CD1c-positive myeloid dendritic cell (primary cell): ENCODE data around the gene IRAK2.

Source experiments
- DNase-seq: peaks from one replicate; pipeline ENCODE4 v3.0.0-alpha.2; 2016; ENCODE audit errors: extremely low spot score

The IRAK2 gene

DNA sequence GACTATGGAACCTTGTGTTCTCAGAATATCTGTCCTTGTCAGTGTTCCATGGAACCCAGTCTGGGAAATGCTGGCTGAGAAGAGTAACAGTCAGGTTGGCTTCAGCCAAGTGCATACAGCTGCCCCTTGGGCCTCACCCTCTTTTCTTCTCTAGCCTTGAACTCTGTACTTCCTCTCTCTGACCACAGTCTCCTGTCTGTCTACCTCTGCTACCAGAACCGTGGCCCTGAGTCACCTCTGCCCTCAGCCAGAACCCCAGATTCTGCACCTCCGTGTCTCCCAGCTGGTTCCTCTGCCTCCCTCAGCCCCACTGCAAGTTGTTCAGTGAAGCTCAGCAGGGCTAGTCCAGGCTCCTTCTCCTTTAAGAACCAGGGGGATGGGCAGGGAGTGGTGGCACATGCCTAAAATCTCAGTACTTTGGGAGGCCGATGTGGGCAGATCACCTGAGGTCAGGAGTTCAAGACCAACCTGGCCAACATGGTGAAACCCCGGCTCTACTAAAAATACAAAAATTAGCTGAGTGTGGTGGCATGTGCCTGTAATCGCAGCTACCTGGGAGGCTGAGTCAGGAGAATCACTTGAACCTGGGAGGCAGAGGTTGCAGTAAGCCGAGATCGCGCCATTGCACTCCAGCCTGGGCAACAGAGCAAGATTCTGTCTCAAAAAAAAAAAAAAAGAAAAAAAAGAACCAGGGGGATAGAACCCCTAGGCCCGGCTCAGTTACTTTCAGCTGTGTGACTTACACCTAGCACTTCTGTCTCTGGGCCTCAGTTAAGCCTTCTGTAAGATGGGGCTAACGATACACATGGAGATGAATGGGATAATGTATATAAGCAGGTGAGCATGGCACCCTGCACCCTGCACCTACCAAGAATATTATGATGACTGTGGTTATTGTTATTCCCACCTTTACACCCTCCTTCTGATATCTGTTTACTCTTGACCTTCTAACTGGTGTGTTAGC is 59.2 kb downstream of the IRAK2 start:
- peak; percentile 36 for DNase-seq

DNA sequence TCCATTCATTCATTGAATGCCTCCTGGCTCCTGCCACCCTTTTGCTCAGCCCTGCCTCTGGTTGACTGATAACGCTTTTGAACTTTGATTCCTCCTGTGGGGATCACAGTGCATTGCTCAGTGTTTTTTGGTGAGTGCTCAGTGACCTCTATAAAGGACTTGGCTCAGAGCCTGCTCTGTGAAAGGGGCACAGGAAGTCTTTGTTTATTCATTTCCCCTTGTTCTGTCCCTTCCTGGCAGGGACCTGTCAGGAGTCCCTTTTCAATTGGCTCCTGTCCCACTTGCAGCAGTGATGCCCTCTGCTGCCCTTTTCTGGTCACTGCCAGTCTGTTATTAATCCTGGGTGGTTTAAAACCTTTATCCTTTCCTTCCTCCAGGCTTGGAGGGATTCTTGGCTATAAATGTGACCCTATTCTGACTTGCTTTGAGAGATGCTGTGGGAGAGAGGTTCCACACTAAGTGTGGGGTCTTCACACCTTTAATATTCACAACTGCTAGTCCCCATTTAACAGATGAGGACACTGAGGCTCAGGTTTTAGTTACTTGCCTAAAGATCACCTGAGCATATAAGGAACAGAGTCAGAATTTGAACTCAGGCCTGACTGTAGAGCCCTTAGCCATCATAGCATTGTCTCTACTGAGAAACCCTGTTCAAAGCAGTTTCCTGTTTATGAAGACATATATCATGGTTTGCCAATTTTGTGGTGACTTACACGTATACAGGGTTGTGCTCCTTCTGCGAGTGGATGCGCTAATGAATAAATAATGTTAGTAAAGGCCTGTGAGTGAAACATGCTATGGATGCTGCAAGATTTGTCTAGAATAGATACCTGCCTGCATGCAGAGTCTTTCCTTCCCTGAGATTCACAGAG is 60.3 kb downstream of the IRAK2 start:
- peak; percentile 86 for DNase-seq

DNA sequence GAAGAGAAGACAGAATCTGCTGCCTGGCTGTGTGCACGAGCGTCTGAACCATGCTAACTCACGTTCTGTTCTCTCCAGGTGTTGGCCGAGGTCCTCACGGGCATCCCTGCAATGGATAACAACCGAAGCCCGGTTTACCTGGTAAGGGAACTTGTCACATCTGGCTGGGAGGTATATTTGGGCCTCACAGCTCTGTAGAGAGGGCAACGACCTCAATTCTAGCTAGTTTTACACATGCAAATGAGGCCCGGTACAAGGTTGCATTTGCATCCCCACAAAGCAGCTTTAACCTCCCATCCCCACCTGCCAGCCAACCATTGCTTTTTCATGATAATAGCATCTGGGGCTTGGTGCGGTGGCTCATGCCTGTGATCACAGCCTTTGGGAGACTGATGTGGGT is 61.6 kb downstream of the IRAK2 start:
- DNase-seq: no peak

DNA sequence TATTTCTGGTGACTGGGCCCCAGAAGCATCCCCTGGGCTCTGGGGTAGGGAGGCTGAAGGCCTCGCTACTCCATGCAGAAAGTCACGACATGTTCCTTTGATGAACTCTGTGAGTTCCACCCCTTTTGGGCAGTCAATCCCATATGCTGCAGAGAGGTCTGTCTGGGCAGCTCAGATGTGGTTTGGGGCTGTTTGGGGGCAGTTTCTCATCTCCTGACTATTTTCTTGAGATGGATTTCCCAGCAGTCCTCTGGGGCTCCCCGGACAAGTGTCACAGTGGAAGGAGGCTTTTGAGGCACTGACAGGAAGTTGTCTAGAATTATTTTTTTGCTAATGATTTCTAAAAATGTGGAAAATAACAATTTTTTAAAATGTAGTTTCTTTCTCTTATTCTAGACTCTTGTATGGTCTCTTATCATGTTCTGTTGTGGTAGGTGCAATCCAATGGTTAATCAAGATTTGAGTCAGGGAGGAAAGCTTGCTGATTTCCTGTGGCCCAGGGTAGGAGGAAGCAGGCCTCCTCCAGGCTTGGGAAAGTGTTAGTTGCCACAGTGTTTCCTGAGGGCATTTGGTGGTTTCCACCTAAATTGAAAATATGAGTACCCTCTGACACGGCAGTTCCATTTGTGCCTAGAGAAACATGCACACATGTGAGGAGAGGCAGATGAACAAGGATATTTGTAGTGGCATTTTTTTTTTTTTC is 63.7 kb downstream of the IRAK2 start:
- DNase-seq: peak; percentile 73

DNA sequence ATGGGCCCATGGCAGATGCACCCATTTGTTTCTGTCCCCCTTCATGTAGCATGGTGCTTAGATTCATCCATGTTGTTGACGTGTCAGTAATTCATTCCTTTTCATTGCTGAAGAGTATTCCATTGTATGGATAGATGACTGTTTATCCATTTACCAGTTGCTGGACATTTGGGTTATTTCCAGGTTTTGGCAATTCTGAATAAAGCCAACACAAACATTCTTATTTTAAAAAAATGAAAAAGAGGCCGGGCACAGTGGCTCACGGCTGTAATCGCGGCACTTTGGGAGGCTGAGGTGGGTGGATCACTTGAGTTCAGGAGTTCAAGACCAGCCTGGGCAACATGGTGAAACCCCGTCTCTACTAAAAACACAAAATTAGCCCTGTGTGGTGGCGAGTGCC is 64.9 kb downstream of the IRAK2 start:
- DNase-seq: no peak

DNA sequence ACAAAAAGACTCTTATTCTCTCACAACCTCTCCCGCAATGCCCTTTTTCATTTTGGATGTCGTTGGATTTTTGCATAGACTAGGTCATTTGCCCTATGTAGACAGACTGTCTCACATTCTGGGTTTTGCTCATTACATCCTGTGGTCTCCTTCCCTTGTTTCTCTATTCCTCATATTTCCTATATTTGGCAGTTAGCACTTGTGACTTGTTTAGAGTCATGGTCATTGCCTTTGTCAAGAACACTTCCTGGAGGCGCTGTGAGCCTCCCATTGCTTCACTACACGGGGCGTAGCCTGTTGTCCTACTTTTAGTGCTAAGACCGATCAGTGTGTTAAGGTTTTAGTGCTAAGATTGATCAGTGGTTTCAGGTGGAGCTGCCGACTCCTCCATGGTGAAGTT is 67.4 kb downstream of the IRAK2 start:
- DNase-seq: peak; percentile 84

DNA sequence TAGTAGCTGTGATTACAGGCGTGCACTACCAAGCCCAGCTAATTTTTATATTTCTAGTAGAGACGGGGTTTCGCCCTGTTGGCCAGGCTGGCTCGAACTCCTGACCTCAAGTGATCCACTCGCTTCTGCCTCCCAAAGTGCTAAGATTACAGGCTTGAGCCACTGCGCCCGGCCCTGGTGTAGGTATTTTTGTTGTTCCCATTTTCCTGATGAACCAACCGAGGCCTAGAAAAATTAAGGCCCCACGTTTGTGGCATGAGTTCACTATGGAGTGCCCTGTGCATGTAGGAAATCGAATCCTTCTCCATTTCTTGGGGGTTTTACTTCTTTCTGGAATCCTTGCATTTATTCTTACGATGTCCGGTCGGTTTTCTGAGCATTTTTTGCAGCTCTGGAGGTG is 69.3 kb downstream of the IRAK2 start:
- DNase-seq: no peak

DNA sequence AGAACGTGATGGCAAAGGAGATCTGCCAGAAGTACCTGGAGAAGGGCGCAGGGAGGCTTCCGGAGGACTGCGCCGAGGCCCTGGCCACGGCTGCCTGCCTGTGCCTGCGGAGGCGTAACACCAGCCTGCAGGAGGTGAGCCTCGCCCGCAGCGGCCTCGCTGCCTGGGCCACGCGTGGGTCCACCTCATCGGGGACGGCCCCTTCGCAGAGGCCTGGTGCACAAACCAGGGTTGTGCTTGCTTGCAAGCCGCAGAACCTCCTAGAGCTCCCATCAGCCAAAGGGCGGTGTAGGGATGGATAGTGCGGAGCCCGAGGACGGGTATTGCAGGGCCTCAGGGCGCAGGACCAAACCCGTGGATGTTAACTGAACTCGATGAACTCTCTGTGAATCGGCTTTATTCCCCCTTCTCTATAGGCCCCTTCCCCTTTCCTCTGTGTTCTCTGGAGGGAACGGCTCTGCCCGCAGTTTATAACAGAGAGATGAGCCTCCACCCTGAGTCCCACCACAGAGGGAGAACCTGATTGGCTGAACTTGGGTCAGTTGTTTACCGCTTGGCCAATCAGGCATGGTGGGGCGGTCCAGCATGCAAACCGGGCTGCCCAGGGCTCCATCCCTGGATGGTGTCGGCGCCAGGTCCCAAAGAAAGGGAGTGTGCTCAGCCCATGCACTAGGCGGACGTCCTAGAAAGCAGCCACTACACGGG is 70.0 kb downstream of the IRAK2 start:
- no peak for DNase-seq

DNA sequence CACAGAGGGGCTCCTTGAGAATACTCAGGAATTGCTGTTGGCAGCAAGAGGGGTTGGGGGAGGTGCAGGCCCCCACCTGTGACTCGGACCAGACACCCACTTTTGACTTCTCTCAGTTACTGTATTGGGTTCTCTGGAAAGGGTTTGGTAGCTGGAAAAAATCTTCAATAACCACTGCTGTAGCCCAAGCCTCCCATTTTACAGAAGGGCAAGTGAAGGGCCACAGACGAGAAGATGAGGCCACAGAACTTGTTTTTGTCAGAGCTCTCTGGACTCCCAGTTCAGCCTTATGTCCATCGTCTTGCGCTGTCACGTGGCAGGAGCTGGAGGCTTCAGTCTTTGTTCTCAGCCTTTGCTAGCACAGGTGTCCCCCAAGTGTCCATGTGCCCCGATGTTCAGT is 70.8 kb downstream of the IRAK2 start:
- DNase-seq: no peak

DNA sequence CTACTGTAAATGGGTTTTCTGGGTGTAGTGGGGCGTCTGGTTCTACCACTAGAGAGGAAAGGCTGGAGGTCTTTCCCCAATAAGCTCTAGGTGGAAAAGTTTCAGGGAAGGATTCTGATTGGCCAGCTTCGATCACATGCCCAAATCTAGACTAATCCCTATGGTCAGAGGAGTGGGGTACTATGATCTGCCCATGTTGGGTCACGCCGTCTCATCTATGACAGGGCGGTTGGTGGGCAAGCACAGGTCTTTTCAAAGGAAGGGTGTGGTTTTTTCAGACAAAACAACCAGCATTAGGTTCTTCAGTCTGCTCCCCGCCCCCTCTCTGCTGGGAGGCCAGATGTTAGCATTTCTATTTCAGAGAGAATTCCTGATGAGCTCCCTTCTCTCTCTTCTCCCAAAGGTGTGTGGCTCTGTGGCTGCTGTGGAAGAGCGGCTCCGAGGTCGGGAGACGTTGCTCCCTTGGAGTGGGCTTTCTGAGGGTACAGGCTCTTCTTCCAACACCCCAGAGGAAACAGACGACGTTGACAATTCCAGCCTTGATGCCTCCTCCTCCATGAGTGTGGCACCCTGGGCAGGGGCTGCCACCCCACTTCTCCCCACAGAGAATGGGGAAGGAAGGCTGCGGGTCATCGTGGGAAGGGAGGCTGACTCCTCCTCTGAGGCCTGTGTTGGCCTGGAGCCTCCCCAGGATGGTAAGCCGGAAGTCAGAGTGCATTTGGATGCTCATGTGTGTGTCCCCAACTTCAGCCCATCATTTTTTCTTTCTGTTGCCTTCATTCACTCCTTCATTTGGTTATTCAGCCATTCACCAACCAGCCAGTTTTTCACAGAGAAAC is 73.8 kb downstream of the IRAK2 start:
- no peak for DNase-seq

DNA sequence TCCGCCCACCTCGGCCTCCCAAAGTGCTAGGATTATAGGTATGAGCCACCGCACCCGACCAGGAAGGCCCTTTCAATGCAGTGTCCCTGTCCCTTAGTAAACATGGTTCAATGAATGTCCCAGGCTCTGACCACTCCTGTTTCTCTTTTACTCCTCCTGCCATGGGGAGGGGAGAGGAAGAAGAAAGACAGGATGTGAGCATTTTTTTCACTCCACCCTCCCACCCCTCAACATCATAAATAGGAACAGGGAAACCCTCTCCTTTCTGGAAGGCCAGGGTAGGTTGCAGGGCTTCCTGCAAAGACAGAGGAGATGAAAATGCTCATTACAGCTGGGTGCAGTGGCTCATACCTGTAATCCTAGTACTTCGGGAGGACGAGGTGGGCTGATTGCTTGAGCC is 76.1 kb downstream of the IRAK2 start:
- no peak for DNase-seq

DNA sequence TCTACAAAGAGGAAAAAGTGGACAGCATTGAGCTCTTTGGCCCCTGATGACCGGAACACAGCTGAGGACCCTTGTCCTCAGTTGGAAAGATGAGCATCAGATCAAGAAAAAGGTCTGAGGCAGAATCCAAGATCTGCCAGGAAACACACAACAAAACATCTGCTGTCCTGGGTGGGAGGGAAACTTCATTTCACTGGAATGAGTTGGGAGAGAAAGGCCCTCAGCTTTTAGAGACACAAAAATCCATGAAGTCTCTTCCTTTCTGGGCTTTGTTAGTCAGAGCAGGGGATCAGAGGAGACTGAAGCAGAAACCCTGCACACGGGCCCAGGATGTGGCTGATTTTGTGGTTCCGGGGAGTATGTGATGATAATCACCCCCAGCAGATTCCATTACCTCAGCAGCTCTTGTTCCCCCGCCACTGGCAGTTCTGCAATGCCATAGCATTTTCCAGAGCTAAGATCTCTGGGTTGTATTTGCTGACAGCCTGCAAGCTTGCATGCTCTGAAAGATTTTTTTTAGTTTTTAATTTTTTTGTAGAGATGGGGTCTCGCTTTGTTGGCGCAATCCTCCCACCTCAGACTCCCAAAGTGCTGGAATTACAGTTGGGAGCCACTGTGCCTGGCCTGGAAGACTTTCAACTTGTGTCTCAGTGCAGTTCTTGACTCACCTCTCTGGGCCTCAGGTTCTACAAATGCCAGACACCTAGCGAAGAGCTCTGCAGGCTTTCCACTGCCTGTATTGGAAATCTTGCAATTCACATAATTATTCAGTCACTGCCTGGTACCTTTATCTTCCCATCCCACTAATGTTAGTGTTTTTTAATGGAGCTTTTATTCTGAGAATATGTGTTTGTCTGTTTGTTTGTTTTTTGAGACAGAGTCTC is 77.7 kb downstream of the IRAK2 start:
- DNase-seq: peak; percentile 57

DNA sequence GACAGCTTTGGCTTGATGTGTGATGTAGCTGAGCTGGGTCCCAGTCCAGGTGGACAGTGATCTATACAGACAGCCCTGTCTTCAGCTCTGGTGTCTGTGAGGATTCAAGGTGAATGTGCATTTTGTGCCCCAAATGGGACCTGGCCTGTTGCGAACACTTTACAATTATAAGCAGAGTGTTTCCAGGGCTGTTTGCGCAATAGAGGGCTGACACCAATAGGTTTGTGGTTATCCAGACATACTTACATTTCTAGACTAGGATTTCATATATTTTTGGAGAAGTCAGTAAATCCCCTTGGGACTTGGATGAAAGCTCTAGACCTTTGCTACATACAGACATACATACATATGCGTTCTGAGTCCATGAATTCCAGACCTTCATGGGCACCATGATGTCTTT is 79.3 kb downstream of the IRAK2 start:
- no peak for DNase-seq

DNA sequence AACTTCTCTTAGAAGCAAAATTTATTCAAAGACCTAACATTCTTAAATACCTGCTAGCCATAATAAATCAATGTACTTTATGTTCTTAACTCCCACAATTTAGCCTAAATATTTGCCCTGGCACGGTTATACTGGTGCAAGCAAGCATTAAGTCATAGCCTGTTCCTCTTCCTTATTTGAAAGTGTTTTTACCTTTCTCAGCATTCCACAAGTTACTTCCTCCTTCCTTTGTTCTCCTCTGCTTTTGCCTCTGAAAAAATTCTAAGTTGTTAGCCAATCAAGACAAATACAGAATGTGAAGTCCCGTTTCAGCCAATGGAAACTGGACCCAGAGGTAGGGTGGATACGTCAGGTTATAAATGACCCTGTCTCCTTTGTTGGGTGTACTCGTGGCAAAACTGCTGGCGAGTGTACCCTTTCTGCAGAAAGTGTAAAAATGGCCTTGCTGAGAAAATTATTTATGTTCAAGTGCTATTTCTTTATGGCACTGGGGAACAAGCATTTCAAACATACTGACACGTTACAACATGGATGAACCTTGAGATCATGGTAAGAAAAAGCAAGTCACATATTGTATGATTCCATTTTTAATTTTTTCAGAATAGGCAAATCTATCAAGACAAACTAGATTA is 80.5 kb downstream of the IRAK2 start:
- no peak for DNase-seq

DNA sequence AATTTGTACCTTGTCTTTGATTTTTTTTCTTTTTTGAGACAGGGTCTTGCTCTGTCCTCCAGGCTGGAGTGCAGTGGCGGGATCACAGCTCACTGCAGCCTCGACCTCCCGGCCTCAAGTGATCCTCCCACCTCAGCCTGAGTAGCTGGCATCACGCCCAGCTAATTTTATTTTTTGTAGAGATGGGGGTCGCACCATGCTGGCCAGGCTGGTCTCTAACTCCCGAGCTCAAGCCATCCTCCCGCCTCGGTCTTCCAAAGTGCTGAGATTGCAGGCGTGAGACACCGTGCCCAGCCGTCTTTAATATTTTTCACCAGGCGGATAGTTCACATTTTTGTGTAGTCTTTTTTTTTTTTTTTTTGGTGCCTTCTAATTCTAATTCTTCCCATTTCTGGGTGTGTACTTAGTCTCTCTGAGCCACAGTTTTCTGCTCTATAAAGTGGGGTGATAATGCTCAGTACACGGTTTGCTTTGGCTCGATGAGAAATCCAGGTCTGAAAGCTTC is 83.0 kb downstream of the IRAK2 start:
- DNase-seq: no peak

DNA sequence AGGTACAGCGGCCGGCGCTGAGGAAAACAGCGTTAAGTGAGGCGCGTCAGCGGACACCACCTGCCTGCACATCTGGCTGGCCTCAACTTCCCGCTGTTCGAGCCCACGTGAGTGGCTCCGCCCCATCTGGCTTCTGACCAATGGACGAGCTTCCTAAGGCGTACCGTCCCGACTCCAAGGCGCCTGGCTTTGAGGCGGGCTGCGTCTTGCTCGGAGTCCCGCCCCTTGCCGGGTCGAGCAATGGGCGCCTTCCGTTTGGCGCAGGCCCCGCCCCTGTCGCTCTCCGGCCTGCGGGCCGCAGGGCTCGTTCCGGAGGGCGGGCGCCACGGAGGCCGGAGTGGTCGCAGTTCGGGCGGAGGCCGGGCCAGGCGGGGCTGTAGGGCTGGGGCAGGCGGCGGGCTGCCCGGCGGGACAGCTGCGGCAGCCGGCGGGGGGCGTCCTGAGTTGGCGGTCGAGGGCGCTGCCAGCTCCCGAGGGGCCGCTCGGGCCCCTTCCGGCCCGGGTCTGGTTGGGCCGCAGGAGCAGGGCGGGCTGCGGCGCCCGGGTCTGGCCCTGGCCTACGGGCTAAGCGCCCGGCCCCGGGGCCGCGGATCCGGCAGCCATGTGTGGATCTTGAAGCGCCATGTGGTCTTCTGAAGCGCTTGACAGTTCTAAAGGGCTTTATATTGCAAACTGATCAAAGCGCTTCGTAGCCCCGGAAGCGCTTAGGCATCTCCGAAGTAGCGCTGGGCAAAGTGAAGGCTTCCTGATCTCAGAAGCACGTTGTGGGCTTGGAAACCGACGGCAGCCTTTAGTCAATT is 83.7 kb downstream of the IRAK2 start, which contains the start of gene TATDN2:
Gene TATDN2, plus strand, starts transcription at position 276 of the 800 bp plus-strand sequence. CDS start 742 bp downstream, outside the sequence.
- DNase-seq: peak; percentile 96

DNA sequence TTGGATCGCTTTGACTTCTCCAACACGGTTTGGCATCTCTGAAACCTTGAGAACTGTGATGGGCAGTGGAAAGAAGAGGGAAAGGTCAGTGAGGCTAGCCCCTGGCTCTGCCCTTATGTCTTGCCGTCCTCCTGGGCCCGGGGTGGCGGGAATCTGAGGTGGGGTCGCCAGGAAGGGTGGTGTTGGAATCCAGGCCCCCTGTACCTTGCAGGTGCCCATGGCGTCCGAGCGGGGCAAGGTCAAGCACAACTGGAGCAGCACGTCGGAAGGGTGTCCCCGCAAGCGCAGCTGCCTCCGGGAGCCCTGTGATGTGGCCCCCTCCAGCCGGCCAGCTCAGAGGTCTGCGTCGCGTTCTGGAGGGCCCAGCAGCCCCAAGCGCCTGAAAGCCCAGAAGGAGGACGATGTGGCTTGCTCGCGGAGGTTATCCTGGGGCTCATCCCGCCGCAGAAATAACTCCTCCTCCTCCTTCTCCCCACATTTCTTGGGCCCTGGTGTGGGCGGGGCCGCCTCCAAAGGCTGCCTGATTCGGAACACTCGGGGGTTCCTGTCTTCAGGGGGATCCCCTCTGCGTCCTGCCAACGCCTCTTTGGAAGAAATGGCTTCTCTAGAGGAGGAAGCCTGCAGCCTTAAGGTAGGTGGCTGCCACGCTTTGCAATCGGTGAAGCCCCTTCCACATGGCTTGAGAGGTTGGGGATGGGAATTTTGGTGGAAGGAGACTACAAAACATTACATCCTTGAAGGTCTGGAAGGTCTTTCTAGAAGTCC is 84.4 kb downstream of the IRAK2 start:
- peak; percentile 63 for DNase-seq
